ENCODE data around the gene NRXN2. TPM values are rescaled to one million over a fixed set of nuclear protein-coding genes. Genes with fewer than 3 reads are reported as not detected.

NRXN2 gene
- total and polyA plus RNA-seq, 10 of the 15 experiments (the other 5 are each of a cell fraction or from before 2014, with no cell fraction given), result 0.03 to 1.4 (median 0.23) TPM

- no peaks in the 10 kb centered on the region for H4K20me1 ChIP-seq (ENCODE audit: control insufficient read depth, insufficient read depth)
- RAD21 ChIA-PET (ENCODE audit: unreplicated experiment), result no interaction called here
These were observed 79.6 kb downstream of the NRXN2 start for GRCh38 chr11:64643256-64643881.

More at GRCh38 chr11:64643256-64643881, 79.6 kb downstream of the NRXN2 start:
- Histone ChIP-seq H3K9me3 (replicated peaks; ENCODE audit: control insufficient read depth, insufficient read depth, low read length) (no peaks in the 10 kb centered on the region), H3K36me3 (ENCODE audit: control insufficient read depth in 2 of 2, insufficient read depth in 2 of 2, low read length in 1 of 2) (no peaks in the 10 kb centered on the region), H3K4me1 (ENCODE audit: control insufficient read depth, insufficient read depth, low read length) (no peaks in the 10 kb centered on the region), H3K79me2 (ENCODE audit: control insufficient read depth, insufficient read depth, low read length) (no peaks in the 10 kb centered on the region), H3K4me2 (ENCODE audit: control insufficient read depth, insufficient read depth) (no peak overlapping the region), H3K9ac (ENCODE audit: control insufficient read depth, insufficient read depth, low read length) (no peak overlapping the region), H3K27ac (ENCODE audit: control insufficient read depth, insufficient read depth) (no peak overlapping the region), H3K4me3 (no peak overlapping the region), H3K27me3 (replicated peaks in 1 of 2; ENCODE audit: control insufficient read depth in 2 of 2, insufficient read depth in 2 of 2, low read length in 1 of 2) (peaks cover 6 to 20% of the 10 kb centered on the region in 2 experiments; a peak in 3 of 4 replicates), H2AFZ (ENCODE audit: control insufficient read depth, low read depth, low read length) (no peak overlapping the region)
- SMC1A ChIA-PET (ENCODE audit: uncharacterized antibody, unreplicated experiment), result no interaction called here
- POLR2A ChIA-PET, result interaction anchor here (0.7 kb wide), 1 partner anchor 153 kb away, joined by 3 read pairs; no protein-coding TSS in a partner anchor
- CTCF ChIA-PET, result no interaction called here
- no peak for ATAC-seq
- no peak for FAIRE-seq
- TF ChIP-seq ZNF384 (IDR thresholded peaks at IDR 0.05; ENCODE audit: borderline replicate concordance, low read depth, low read length) (no peak), NBN (IDR thresholded peaks at IDR 0.05) (no peak), IRF5 (IDR thresholded peaks at IDR 0.05; ENCODE audit: borderline replicate concordance) (no peak), NRF1 (conservative IDR thresholded peaks at IDR 0.05; ENCODE audit: low read depth, low read length) (no peak), RAD51 (IDR thresholded peaks at IDR 0.05) (no peak), EGR1 (IDR thresholded peaks at IDR 0.05; ENCODE audit: borderline replicate concordance in 1 of 2, low read depth in 2 of 2, low read length in 2 of 2) (no peak), E2F8 (IDR thresholded peaks at IDR 0.05; ENCODE audit: low read depth, partially characterized antibody) (no peak), JUND (IDR thresholded peaks at IDR 0.05; ENCODE audit: low read depth, low read length) (no peak), FOXM1 (IDR thresholded peaks at IDR 0.05; ENCODE audit: low read depth, low read length) (no peak), RELA (IDR thresholded peaks at IDR 0.05; ENCODE audit: borderline replicate concordance, partially characterized antibody) (no peak)
- no peak for DNase-seq (ENCODE audit: low read depth, low spot score)
- intact Hi-C loops (cut with micrococcal nuclease; ENCODE audit: unreplicated experiment), result no loop called here
- 0% methylated on average over 2 of the region's 53 CpGs for WGBS (ENCODE audit: insufficient coverage, insufficient replicate concordance, low lambda C conversion rate, missing lambda C conversion rate)
- BruUV-seq (replicated peaks), result no TSS peak
- in situ Hi-C loops (cut with MboI), result no loop called here
